ENCODE data around the gene ZNF428. TPM values are rescaled to one million over a fixed set of nuclear protein-coding genes. Genes with fewer than 3 reads are reported as not detected.
A peak's percentile ranks its signal among the peaks of the same experiment; 100 is the strongest.
"Not testable (repeated sequence)": the region's sequence is repeated elsewhere in the genome, so short reads cannot be mapped to it uniquely, and the experiment has no call there.

The ZNF428 gene
- total and polyA plus RNA-seq, 8 donors: 12.0 to 55.0 (median 19.4) TPM

DNA sequence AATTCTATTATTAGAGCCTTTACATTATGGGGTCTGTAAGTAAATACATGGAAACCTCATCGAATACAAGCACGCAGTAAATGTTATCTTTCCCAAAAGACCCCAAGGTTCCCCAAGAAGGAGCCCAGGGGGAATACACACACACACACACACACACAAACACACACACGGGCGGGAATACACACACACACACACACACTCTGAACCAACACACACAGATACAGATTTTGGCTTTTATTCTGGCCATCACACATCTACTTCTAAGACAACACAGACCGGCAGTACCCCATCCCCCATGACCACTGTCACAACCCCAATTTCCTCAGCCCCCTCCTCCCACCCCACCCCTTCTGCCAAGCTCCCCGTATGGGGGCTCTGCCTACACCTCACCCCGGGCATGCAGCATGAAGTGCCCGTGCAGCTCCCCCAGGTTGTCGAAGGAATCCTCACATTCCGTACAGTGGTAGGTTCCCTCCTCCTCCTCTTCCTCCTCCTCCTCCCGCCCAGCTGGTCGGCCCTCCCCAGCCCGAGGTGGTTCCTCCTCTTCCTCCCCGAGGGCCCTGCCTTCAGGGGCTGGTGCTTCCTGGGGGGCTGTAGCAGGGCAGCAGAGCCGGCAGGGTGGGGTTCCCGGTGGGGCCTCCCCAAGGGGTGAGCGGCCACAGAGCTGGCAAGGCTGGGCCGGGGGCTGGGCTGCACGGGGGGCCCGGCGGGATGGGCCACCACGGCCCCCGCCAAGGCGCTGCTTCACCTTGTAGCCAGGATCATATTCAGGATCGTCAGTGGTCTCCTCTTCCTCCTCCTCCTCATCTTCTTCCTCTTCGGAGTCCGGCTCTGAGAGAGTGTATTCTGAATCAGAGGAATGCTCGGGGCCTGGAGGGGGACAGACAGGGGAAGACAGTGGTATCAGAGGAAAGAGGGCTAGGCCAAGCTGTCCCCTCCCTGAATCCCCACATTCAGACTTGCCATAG, 11.9 kb downstream of the ZNF428 start:
- intact Hi-C loops (cut with DNase I): no loop called here
- no peaks in the 10 kb centered on the region for H3K4me1 ChIP-seq
- no peak overlapping the region for H3K27ac ChIP-seq
- peaks cover 0 to 3% (median 3%) of the 10 kb centered on the region in 3 donors for H3K36me3 ChIP-seq
- no peak for ATAC-seq
- TF ChIP-seq, protein P1, sequence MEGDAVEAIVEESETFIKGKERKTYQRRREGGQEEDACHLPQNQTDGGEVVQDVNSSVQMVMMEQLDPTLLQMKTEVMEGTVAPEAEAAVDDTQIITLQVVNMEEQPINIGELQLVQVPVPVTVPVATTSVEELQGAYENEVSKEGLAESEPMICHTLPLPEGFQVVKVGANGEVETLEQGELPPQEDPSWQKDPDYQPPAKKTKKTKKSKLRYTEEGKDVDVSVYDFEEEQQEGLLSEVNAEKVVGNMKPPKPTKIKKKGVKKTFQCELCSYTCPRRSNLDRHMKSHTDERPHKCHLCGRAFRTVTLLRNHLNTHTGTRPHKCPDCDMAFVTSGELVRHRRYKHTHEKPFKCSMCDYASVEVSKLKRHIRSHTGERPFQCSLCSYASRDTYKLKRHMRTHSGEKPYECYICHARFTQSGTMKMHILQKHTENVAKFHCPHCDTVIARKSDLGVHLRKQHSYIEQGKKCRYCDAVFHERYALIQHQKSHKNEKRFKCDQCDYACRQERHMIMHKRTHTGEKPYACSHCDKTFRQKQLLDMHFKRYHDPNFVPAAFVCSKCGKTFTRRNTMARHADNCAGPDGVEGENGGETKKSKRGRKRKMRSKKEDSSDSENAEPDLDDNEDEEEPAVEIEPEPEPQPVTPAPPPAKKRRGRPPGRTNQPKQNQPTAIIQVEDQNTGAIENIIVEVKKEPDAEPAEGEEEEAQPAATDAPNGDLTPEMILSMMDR (IDR thresholded peaks at IDR 0.05): no peak
- FAIRE-seq: no peak
- H3K4me3 ChIP-seq: no peak overlapping the region
- H3K9me3 ChIP-seq: no peaks in the 10 kb centered on the region
- 83 to 89% methylated on average over 25 to 28 of the region's 28 CpGs for WGBS, 2 donors
- DNase-seq: peak in 1 of 6 donors; percentile 67
- H3K27me3 ChIP-seq: no peaks in the 10 kb centered on the region

DNA sequence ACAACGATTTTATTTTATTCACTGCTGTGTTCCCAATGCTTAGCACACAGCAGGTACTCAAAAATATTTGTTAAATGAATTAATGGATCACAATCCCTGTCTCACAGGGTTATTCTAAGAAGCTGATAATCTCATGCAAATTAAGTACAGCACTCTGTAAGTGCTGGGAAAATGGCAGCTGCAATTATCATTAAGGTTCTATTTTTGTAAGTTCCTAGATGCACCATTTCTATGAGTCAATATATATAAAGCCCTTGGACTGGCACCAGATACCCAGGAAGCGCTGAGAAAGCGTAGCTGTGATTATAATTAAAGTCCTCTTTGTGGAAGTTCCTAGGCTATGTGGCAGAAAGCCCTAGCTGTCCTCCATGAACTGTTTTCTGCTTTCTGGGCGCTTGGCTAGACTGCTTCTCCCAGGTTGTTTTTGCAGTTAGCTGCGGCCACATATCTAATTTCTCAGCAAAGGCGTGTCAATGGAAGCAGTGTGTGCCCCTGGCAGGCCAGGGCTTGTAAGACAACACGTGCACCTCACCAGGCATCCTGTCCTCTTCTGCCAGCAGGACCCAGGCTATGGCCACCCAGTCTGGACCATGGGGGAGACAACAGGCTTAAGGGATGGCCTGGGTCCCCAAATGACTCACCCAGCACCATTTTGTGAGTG, 12.7 kb downstream of the ZNF428 start:
- H3K36me3 ChIP-seq: peaks cover 0 to 1% (median 0%) of the 10 kb centered on the region in 3 donors
- H3K27me3 ChIP-seq: no peaks in the 10 kb centered on the region
- FAIRE-seq: no peak
- DNase-seq: peak in 1 of 6 donors; percentile 12
- H3K4me3 ChIP-seq: no peak overlapping the region
- WGBS, 2 donors: 46 to 50% methylated on average over 7 of the region's 7 CpGs
- no peak overlapping the region for H3K27ac ChIP-seq
- intact Hi-C loops (cut with DNase I): no loop called here
- H3K4me1 ChIP-seq: no peaks in the 10 kb centered on the region
- peak in 2 of 4 donors; percentile 24 to 25 for ATAC-seq
- H3K9me3 ChIP-seq: no peaks in the 10 kb centered on the region
- TF ChIP-seq, protein P1 (IDR thresholded peaks at IDR 0.05): no peak

DNA sequence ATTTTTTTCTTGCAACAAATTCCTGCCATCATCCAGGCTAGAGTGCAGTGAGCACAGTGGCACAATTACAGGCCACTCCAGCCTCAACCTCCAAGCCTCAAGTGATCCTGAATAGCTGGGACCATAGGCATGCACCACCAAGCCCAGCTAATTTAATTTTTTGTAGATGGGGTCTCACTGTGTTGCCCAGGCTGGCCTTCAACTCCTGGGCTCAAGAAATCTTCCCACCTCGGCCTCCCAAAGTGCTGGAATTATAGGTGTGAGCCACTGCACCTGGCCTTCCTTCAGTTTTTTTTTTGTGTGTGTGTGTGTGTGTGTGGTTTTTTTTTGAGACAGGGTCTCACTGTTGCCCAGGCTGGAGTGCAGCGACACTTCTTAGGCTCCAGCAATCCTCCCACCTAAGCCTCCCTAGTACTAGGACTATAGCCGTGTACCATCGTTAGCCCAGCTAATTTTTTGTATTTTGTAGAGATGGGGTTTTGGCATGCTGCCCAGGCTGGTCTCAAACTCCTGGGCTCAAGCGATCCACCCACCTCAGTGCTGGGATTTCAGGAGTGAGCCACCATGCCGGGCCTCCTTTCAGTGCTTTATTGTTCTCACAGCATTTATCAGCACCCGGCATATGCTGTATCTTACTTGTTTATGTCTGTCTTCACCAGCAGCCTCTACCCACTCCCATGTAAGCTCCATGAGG, 13.4 kb downstream of the ZNF428 start:
- TF ChIP-seq, protein P1 (IDR thresholded peaks at IDR 0.05): no peak
- Histone ChIP-seq H3K36me3 (no peaks in the 10 kb centered on the region), H3K4me3 (no peak overlapping the region), H3K27me3 (no peaks in the 10 kb centered on the region), H3K4me1 (no peaks in the 10 kb centered on the region), H3K9me3 (no peaks in the 10 kb centered on the region), H3K27ac (no peak overlapping the region)
- WGBS, 2 donors: 45 to 57% methylated on average over 7 of the region's 7 CpGs
- ATAC-seq (peak in 2 of 4 donors; percentile 26 to 28), FAIRE-seq (no peak), DNase-seq (no peak)
- intact Hi-C loops (cut with DNase I): no loop called here

DNA sequence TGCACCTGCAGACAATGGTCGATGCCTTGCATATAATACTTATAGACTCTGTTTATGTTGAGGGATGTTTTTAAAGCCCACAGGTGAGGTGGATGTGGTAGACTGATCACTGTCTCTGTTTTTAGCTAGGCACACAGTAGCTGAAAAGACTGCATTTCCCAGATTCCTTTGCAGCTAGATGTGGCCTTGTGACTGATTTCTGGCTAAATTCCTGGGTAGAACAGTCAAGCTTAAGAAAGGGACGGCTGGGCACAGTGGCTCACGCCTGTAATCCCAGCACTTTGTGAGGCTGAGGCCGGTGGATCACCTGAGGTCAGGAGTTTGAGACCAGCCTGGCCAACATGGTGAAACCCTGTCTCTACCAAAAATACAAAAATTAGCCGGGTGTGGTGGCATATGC, 19.1 kb downstream of the ZNF428 start:
- H3K27me3 ChIP-seq; H3K9me3 ChIP-seq; ATAC-seq; H3K27ac ChIP-seq; H3K4me3 ChIP-seq; DNase-seq; FAIRE-seq; H3K36me3 ChIP-seq; intact Hi-C loops (cut with DNase I): not testable (repeated sequence)
- WGBS, 2 donors: 56 to 60% methylated on average over 5 of the region's 5 CpGs
- H3K4me1 ChIP-seq: peaks cover 6 to 12% (median 9%) of the 10 kb centered on the region in 3 donors

All from pancreas (tissue), 10 donors.